Right ventricle myocardium superior (tissue), 1 donor: ENCODE data around the gene EED. TPM values are rescaled to one million over a fixed set of nuclear protein-coding genes. Genes with fewer than 3 reads are reported as not detected.

Experiments
- ATAC-seq: fragments of 200-7000 bp; cut with Tn5 transposase; one replicate; pipeline ENCODE4 v1.9.1; 2020; ENCODE audit warnings: mild to moderate bottlenecking; ENCODE audit not compliant: poor library complexity
- DNase-seq: peaks from one replicate; pipeline ENCODE4 v3.0.0-alpha.2; 2020
- intact Hi-C: fragments of 100-400 bp; cut with DNase I; formaldehyde crosslinking; loops from one replicate; pipeline ENCODE4 v1.11.2; 2022
- long read RNA-seq: library from polyadenylated mRNA; unstranded; transcript quantifications from one replicate; pipeline ENCODE4 v2.0.0, GENCODE V29; 2021
- total RNA-seq: library from RNA; stranded (reverse); fragmentation: NEBNext Ultra II Directional; extraction: Animal tissue kit (Norgen Biotek cat#: 25700); gene quantifications from one replicate; pipeline ENCODE4 v1.2.1, GENCODE V29; 2021
- donor health status: DM: no; HTN: yes; CAD: no; lungs with severe emphysema.

Gene EED, protein sequence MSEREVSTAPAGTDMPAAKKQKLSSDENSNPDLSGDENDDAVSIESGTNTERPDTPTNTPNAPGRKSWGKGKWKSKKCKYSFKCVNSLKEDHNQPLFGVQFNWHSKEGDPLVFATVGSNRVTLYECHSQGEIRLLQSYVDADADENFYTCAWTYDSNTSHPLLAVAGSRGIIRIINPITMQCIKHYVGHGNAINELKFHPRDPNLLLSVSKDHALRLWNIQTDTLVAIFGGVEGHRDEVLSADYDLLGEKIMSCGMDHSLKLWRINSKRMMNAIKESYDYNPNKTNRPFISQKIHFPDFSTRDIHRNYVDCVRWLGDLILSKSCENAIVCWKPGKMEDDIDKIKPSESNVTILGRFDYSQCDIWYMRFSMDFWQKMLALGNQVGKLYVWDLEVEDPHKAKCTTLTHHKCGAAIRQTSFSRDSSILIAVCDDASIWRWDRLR
- total RNA-seq, result 13.2 TPM
- long read RNA-seq, transcript EED-201 (12 exons, 2,223 nt), result major isoform, 22 of 25 reads
- long read RNA-seq, partial matches to known transcripts, result 0 of 25 reads
- long read RNA-seq, other reads (novel, unspliced or antisense), result 3 of 25 reads

DNA sequence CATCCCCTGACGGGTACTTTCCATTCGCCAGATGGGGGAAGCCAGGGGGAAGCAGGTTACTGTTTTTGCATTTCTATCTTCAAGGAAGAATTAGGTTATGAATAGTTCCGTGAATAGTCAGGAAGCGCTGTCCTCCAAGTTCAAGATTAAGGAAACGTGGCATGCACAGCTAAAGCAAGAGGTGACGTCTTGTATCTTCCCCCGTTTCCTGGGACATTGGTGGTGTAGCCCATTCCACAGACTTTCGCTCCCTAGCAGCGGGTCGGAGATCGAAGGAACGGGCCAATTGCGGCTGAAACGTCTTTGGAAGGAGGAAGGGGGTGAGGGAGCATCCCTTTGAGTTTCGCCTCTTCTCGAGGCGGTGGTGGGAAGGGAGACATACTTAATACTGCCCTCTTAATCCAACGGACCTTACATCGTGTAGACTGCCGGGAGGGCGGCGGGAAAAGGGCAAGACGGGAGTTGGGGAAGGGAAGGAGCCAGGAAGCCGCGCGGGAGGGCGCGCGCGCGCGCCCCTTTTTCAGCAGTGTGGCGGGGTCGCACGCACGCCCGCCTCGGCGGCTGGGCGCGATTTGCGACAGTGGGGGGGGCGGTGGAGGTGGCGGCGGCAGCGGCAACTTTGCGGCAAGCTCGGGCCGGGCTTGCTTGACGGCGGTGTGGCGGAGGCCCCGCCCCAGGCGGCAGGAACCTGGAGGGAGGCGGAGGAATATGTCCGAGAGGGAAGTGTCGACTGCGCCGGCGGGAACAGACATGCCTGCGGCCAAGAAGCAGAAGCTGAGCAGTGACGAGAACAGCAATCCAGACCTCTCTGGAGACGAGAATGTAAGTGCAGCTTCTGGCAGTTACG is at the start of gene EED:
Gene EED, plus strand, starts transcription at position 232 of the 847 bp plus-strand sequence. Its CDS starts 477 bp downstream, at position 709.
- peak; percentile 97 for ATAC-seq
- intact Hi-C loops, result loop anchor here (10.0 kb wide), 1 partner anchor 620 kb away; the partner anchor contains the start of genes DLG2 and TMEM126B
- DNase-seq, result peak; percentile 97

DNA sequence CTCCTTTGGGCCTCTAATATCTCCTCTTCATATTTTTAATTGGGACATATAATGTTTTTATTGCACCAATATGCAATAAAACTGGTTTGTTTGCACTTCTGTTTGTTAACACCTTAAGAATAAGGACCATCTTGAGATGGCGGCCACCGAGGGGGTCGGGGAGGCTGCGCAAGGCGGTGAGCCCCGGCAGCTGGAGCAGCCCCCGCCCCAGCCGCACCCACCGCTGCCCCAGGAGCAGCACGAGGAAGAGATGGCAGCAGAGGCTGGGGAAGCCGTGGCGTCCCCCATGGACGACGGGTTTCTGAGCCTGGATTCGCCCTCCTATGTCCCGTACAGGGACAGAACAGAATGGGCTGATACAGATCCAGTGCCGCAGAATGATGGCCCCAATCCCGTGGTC is 49.6 kb upstream of the EED start:
- ATAC-seq (no peak), DNase-seq (no peak)
- intact Hi-C loops, result loop anchor here (5.0 kb wide), 1 partner anchor 153 kb away; no protein-coding TSS in a partner anchor

DNA sequence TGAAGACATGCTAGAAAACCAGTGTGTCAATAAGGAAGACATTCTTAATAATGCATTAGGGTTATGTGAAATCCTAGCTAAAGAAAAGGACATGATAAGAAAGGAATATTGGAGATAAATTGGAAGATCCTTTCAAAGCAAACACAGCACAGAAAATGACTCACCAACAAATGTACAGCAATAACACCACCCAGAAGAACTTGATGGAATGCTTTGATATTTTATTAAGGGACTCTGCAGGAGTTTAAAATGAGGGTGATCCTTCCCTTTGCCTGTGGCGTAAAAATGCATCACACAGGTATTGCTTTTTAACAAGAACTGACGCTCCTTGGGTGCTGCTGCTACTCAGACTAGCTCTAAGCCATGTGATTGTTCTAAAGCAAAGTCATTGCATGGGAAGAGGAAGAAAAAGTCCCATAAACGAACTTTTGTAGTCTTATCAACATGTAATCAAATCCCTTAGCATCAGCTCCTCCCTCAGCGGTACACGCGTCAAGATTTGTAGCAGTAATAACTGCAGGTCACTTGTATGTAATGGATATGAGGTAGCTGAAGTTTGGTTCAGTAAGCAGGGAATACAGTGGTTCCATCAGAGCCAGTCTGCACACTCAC is 48.4 kb upstream of the EED start:
- intact Hi-C loops, result no loop called here
- no peak for ATAC-seq
- DNase-seq, result no peak

DNA sequence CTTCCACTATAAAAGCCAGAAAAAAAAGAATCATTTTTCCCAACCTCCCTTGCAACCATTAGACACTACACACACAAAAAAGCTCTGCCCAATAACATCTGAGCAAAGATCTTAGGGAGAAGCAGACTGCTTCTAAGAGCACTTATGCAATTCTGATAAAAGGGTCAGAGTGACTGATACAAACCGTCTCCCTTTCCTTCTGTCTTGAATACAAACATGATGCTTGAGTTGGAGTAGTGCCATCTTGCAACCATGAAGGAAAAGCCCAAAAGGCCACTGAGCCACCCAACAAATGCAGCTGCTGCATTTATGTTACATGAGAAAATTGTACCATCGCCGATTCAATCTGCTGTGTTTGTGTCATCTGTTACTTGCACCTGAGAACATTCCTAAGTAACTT is 47.6 kb upstream of the EED start:
- intact Hi-C loops, result no loop called here
- ATAC-seq (no peak), DNase-seq (no peak)

GRCh38 chr11:86197448-86197847 is 47.1 kb upstream of the EED start:
- ATAC-seq, result no peak
- intact Hi-C loops, result no loop called here
- no peak for DNase-seq

GRCh38 chr11:86198139-86198538 is 46.4 kb upstream of the EED start:
- intact Hi-C loops, result no loop called here
- DNase-seq (no peak), ATAC-seq (no peak)

DNA sequence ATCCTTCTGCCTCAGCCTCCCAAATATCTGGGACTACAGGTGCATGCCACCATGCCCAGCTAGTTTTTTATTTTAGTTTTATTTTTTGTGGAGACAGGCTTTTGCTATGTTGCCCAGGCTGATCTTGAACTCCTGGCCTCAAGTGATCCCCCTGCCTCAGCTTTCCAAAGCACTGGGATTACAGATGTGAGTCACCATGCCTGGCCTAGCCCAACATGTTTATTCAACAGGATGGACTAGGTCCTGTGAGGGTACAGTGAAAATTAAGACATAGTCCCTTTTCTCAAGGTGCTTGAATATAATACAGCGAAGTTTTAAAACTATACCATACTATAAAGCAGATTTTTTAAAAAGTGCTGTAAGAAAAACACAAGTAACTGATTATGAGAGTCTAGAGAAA is 45.2 kb upstream of the EED start:
- ATAC-seq (no peak), DNase-seq (no peak)
- intact Hi-C loops, result no loop called here

DNA sequence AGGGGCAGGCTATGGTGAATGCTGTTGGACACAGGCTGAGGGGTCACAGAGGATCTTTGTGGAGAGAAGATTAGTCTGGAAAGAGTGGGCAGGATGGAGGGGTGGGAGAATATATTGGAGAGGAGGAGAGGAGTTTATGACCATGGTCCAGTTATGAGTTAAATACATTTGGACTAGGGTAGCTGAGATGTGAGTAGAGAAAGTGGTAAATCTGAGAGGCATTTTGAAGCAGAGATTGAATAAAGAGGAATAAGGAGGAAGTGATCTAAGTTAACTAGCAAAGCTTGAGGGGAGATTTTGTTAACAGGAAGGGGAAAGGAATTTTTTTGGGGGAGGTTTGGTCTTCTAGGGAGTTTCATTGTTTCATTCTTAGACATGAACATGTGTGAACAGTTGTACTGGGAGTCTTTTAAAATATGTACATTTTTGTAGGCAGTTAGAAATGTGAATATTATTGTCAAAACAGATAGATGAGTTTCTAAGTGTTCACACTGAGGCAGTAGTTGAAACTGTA is 43.1 kb upstream of the EED start:
- DNase-seq (no peak), ATAC-seq (no peak)
- intact Hi-C loops, result loop anchor here (10.0 kb wide), 1 partner anchor 337 kb away; no protein-coding TSS in a partner anchor

DNA sequence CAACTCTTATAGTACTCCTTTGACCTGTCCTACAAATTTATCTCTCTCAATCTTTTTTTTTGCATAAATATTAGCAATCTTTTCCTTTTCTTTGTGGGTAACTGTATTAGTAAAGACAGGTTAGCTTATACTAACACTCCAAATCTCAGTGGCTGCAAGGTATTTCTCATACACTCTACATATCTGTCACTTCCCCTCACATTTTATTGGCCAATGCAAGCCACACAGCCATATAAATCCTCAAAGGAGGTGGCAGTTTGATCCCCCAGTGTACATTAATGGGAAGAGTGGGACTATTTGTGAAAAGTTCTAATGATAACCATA is 42.6 kb upstream of the EED start:
- no peak for DNase-seq
- intact Hi-C loops, result loop anchor here (10.0 kb wide), 1 partner anchor 337 kb away; no protein-coding TSS in a partner anchor
- ATAC-seq, result peak; percentile 49

DNA sequence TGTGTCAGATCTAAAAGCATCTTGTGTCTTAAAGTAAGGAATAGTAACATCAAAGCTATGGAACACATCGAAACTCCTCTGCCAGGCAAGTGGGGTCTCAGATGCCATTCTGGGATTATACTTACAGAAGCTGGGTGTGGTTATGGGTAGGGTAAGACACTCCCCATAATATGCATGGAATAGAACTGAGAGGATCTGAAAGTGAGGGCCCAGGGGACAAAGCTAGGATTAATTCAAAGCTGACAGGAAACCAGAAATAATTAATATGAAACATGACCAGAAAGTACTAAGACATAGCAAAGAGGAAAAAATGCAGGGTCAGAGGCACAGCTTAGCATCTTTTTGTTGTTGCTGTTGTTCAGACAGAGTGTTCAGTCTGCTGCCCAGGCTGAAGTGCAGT is 40.2 kb upstream of the EED start:
- ATAC-seq, result no peak
- DNase-seq, result no peak
- intact Hi-C loops, result loop anchor here (10.0 kb wide), 1 partner anchor 340 kb away; no protein-coding TSS in a partner anchor

GRCh38 chr11:86205421-86206336 is 38.9 kb upstream of the EED start:
- intact Hi-C loops, result loop anchor here (10.0 kb wide), 1 partner anchor 341 kb away; no protein-coding TSS in a partner anchor
- ATAC-seq, result no peak
- DNase-seq, result no peak

DNA sequence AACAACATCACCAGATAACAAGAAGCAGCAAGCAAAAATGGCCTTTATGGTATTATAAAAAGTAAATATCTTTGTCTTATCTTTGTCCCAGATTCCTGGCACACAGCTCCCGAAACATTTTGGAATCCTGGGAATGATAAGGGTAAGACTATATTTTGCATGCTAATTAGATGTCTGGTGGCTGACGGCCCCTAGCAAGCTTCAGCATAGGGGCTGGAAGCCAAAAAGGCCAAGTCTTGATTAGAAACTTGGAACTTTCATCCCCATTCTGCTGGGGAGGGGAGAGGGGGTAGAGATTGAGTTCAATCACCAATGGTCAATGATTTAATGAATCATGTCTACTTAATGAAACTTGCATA is 38.2 kb upstream of the EED start:
- intact Hi-C loops, result loop anchor here (10.0 kb wide), 1 partner anchor 342 kb away; no protein-coding TSS in a partner anchor
- DNase-seq (no peak), ATAC-seq (no peak)

GRCh38 chr11:86207413-86207812 is 37.1 kb upstream of the EED start:
- no peak for DNase-seq
- no peak for ATAC-seq
- intact Hi-C loops, result loop anchor here (10.0 kb wide), 1 partner anchor 343 kb away; no protein-coding TSS in a partner anchor

- DNase-seq (no peak), ATAC-seq (no peak)
- intact Hi-C loops, result loop anchor here (10.0 kb wide), 1 partner anchor 344 kb away; no protein-coding TSS in a partner anchor
These were observed 36.0 kb upstream of the EED start for GRCh38 chr11:86208572-86208971.

DNA sequence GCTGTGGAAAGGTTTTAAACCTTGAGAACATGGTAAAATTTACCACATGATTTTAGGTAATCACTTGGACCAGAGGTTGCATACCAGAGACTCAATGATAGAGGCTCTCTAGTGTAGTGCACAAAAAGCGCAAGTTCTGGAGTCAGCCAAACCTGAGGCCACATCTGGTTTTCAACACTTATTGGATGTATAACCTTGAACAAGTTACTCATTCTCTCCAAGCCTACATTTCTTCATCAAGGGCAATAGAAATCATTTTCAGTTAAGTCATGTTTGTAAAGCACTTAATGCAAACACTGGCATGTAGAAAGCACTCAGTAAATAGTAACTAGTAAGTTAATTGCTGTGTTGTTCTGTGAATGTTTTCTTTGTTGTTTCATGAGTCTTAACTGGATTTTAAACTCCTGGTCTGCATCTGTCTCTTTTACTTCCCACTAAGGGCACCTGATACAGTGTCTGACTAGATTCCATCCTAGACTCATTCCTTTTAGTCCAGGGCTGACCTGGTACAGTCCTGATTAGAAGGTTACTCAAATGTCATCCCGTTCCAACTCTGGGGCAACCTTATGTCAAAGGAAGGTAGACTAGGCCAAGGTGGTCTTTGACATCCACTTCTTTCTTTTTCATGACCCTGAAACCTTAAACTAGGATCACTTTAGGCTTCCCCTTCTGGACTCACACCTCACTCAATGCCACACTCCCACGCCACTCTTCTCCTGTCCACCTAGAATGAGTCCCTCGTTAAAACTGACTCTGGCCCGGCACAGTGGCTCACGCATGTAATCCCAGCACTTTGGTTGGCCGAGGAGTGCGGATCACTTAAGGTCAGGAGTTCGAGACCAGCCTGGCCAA is 34.5 kb upstream of the EED start:
- DNase-seq, result no peak
- intact Hi-C loops, result loop anchor here (10.0 kb wide), 1 partner anchor 345 kb away; no protein-coding TSS in a partner anchor
- no peak for ATAC-seq

GRCh38 chr11:86210898-86211297 is 33.7 kb upstream of the EED start:
- intact Hi-C loops, result no loop called here
- ATAC-seq (no peak), DNase-seq (no peak)

DNA sequence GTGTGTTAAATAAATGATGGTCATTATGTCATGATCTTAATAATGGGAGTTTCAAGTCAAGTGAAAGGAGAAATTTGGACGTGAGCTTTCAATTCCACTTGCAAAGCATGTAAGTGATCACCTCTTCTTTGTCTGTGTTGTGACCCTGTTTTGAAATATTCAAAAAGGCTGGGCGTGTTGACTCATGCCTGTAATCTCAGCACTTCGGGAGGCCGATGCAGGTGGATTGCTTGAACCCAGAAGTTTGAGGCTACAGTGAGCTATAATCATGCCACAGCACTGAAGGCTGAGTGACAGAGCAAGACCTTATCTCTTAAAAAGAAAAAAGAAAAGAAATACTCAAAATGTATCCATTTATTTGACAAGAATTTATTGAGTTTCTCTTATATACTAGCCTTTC is 32.9 kb upstream of the EED start:
- no peak for DNase-seq
- ATAC-seq, result no peak
- intact Hi-C loops, result no loop called here
